Tibial artery (tissue), 4 donors: ENCODE measurements around the gene CEP55.

Source experiments
- DNase-seq, 2 donors: peaks; one replicate each; pipeline ENCODE4 v3.0.0-alpha.2; 2019
- H3K27ac ChIP-seq, 2 donors: fragments of 200-600 bp; sonication (generic) in 1 of 2; 1 replicate in 1 of 2; 2 replicates in 1 of 2; pipeline ENCODE4 v1.5.1; 2018 to 2019; ENCODE audit warnings: mild to moderate bottlenecking in 1 of 2
- H3K27me3 ChIP-seq, 2 donors: fragments of 200-600 bp; sonication (generic) in 1 of 2; one replicate each; pipeline versions ENCODE4 v1.5.1 to v1.6.0; 2016 to 2019
- H3K36me3 ChIP-seq, 3 donors: fragments of 200-600 bp; sonication (generic) in 2 of 3; one replicate each; pipeline ENCODE4 v1.5.1; 2016 to 2019; ENCODE audit warnings: mild to moderate bottlenecking in 2 of 3
- H3K4me1 ChIP-seq, 4 donors: fragments of 200-600 bp; sonication (generic) in 2 of 4; 1 replicate in 3 of 4; 2 replicates in 1 of 4; pipeline ENCODE4 v1.5.1; 2016 to 2019
- H3K4me3 ChIP-seq, 2 donors: fragments of 200-600 bp; sonication (generic) in 1 of 2; 1 replicate in 1 of 2; 2 replicates in 1 of 2; pipeline ENCODE4 v1.5.1; 2018 to 2019; ENCODE audit warnings: mild to moderate bottlenecking in 2 of 2
- H3K9me3 ChIP-seq, 3 donors: fragments of 200-600 bp; sonication (generic) in 1 of 3; one replicate each; pipeline ENCODE4 v1.5.1; 2016 to 2019
- intact Hi-C: fragments of 100-400 bp; cut with DNase I; formaldehyde crosslinking; loops from one replicate; pipeline ENCODE4 v1.15.0; 2023; ENCODE audit warnings: low total_unique reads
- TF ChIP-seq, protein P1 (sequence below), 2 experiments: fragments of 200-600 bp in 1 of 2; fragments of 450-650 bp in 1 of 2; IDR thresholded peaks; one replicate each; pipeline ENCODE4 v1.5.1; 2017 to 2019; ENCODE audit warnings: antibody characterized with exemption in 2 of 2, mild to moderate bottlenecking in 1 of 2, moderate library complexity in 1 of 2

Gene CEP55

DNA sequence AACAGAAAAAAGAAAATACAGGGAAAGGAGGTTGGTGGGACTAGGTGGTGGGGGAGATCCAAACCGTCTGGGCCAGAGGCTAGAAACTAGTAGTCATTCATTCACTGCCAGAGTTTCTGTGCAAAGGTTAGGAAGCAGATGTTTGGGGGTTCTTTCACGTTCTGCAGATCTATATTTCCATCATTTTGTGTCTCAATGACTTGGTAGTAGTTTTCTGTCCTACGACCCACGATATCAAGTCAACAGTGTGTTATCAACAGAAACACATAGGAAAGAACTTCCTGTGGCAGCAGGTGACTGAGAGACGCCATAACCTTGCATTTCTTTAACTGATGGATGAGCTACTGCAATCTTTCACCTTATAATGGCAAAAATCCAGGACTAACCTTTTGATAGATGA, 1.8 kb downstream of the CEP55 start:
- Histone ChIP-seq H3K4me1 (peaks cover 0 to 11% (median 2%) of the 10 kb centered on the region in 4 donors), H3K27ac (no peak overlapping the region), H3K9me3 (no peaks in the 10 kb centered on the region), H3K27me3 (no peaks in the 10 kb centered on the region), H3K36me3 (no peaks in the 10 kb centered on the region), H3K4me3 (no peak overlapping the region)
- TF ChIP-seq, protein P1, sequence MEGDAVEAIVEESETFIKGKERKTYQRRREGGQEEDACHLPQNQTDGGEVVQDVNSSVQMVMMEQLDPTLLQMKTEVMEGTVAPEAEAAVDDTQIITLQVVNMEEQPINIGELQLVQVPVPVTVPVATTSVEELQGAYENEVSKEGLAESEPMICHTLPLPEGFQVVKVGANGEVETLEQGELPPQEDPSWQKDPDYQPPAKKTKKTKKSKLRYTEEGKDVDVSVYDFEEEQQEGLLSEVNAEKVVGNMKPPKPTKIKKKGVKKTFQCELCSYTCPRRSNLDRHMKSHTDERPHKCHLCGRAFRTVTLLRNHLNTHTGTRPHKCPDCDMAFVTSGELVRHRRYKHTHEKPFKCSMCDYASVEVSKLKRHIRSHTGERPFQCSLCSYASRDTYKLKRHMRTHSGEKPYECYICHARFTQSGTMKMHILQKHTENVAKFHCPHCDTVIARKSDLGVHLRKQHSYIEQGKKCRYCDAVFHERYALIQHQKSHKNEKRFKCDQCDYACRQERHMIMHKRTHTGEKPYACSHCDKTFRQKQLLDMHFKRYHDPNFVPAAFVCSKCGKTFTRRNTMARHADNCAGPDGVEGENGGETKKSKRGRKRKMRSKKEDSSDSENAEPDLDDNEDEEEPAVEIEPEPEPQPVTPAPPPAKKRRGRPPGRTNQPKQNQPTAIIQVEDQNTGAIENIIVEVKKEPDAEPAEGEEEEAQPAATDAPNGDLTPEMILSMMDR (IDR thresholded peaks at IDR 0.05) = no peak
- DNase-seq = no peak
- intact Hi-C loops = no loop called here

DNA sequence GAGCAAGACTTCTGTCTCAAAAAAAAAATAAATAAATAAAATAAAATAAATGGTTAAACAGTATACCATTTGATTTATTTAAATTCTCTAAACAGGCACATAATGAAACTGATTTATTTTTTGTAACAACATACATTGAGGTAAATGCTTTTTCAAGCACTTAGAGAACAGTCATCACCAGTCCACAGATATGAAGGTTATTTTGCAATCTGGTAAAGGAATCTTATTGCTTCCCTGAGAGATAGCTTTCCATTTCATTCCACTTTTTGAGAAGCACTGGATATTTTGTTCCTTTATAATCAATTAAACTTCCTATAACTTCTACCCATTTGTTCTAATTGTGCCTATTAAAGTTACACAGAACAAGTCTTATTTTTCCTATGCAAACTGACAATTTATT, 5.2 kb downstream of the CEP55 start:
- no peak for DNase-seq
- peaks cover 0 to 4% (median 1%) of the 10 kb centered on the region in 4 donors for H3K4me1 ChIP-seq
- no peak overlapping the region for H3K4me3 ChIP-seq
- H3K9me3 ChIP-seq = no peaks in the 10 kb centered on the region
- no peak overlapping the region for H3K27ac ChIP-seq
- TF ChIP-seq, protein P1 (IDR thresholded peaks at IDR 0.05) = no peak
- H3K36me3 ChIP-seq = no peaks in the 10 kb centered on the region
- no peaks in the 10 kb centered on the region for H3K27me3 ChIP-seq
- intact Hi-C loops = no loop called here

DNA sequence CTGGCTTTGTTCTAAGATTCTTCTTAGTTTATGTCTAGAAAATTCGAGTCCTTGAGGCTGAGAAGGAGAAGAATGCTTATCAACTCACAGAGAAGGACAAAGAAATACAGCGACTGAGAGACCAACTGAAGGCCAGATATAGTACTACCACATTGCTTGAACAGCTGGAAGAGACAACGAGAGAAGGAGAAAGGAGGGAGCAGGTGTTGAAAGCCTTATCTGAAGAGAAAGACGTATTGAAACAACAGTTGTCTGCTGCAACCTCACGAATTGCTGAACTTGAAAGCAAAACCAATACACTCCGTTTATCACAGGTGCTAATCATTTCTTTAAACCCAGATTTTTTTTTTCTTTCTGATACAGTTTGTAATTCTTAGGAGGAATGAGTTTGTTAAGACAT, 6.7 kb downstream of the CEP55 start:
- H3K36me3 ChIP-seq = no peaks in the 10 kb centered on the region
- intact Hi-C loops = no loop called here
- no peaks in the 10 kb centered on the region for H3K9me3 ChIP-seq
- TF ChIP-seq, protein P1 (IDR thresholded peaks at IDR 0.05) = no peak
- no peak overlapping the region for H3K4me3 ChIP-seq
- H3K27me3 ChIP-seq = no peaks in the 10 kb centered on the region
- H3K27ac ChIP-seq = no peak overlapping the region
- no peak for DNase-seq
- no peaks in the 10 kb centered on the region for H3K4me1 ChIP-seq

DNA sequence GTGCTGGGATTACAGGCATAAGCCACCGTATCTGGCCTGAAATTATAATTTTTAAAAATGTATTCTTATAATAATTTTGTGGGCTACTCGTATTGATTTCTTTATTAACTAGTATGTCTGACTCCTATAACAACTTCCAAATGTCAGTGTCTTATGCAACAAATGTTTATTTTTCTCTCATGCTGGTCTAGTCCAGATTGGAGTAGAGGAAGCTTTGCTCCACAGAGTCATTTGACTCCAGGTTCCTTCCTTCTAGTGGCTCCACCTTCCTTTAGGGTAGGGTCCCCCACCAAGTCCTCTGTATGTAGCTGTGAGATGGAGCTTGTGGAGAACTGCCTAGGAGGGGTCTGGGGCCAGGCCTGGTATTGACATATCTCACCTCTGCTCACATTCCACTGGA, 8.7 kb downstream of the CEP55 start:
- Histone ChIP-seq H3K27ac (no peak overlapping the region), H3K4me1 (no peaks in the 10 kb centered on the region), H3K9me3 (no peaks in the 10 kb centered on the region), H3K36me3 (no peaks in the 10 kb centered on the region), H3K27me3 (no peaks in the 10 kb centered on the region), H3K4me3 (no peak overlapping the region)
- intact Hi-C loops = no loop called here
- TF ChIP-seq, protein P1 (IDR thresholded peaks at IDR 0.05) = no peak
- DNase-seq = no peak

DNA sequence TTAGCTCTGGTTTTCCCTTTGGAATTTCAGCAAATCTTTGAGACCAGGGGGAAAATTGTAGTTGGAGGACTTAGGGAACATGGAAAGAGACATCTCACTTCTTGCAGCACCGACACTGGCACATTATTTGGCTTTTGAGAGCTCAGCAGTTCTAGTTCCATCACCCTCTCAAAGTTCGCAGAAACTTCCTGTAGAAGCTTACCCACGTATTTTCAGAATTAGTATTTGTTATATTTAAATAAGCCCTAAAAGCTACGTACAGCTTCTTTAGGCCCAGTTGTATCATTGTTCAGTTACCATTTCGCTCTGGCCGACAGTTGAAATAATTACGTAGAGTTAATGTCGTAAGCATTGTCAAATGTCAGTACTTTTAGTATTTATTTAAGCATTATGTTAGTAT, 13.4 kb downstream of the CEP55 start:
- intact Hi-C loops = no loop called here
- Histone ChIP-seq H3K27me3 (no peaks in the 10 kb centered on the region), H3K4me1 (peaks cover 0 to 6% (median 4%) of the 10 kb centered on the region in 4 donors), H3K9me3 (no peaks in the 10 kb centered on the region), H3K27ac (no peak overlapping the region), H3K36me3 (no peaks in the 10 kb centered on the region), H3K4me3 (no peak overlapping the region)
- TF ChIP-seq, protein P1 (IDR thresholded peaks at IDR 0.05) = no peak
- DNase-seq = no peak

GRCh38 chr10:93512565-93512964, 16.2 kb downstream of the CEP55 start:
- TF ChIP-seq, protein P1 (IDR thresholded peaks at IDR 0.05) = no peak
- Histone ChIP-seq H3K27ac (no peak overlapping the region), H3K4me3 (no peak overlapping the region), H3K36me3 (no peaks in the 10 kb centered on the region), H3K27me3 (no peaks in the 10 kb centered on the region), H3K9me3 (no peaks in the 10 kb centered on the region), H3K4me1 (peaks cover 0 to 23% (median 14%) of the 10 kb centered on the region in 4 donors)
- no peak for DNase-seq
- intact Hi-C loops = no loop called here
